ENCODE results near the gene CABP5. TPM values are rescaled to one million over a fixed set of nuclear protein-coding genes. Genes with fewer than 3 reads are reported as not detected.

Gene CABP5
- total RNA-seq, 6 experiments from 2014 or later = not detected

- H3K27me3 ChIP-seq = no peaks in the 10 kb centered on the region
- no peak overlapping the region for H3K4me3 ChIP-seq
These were observed 20.4 kb downstream of the CABP5 start for GRCh38 chr19:48023518-48023917.

GRCh38 chr19:48023011-48023410 is 20.9 kb downstream of the CABP5 start:
- Histone ChIP-seq H3K27me3 (no peaks in the 10 kb centered on the region), H3K4me3 (no peak overlapping the region), H3K27ac (no peak overlapping the region), H3K4me1 (no peaks in the 10 kb centered on the region), H3K36me3 (no peaks in the 10 kb centered on the region), H3K9me3 (no peaks in the 10 kb centered on the region)
- no peak for TF ChIP-seq POLR2A (IDR thresholded peaks at IDR 0.05)
- TF ChIP-seq, protein P1, sequence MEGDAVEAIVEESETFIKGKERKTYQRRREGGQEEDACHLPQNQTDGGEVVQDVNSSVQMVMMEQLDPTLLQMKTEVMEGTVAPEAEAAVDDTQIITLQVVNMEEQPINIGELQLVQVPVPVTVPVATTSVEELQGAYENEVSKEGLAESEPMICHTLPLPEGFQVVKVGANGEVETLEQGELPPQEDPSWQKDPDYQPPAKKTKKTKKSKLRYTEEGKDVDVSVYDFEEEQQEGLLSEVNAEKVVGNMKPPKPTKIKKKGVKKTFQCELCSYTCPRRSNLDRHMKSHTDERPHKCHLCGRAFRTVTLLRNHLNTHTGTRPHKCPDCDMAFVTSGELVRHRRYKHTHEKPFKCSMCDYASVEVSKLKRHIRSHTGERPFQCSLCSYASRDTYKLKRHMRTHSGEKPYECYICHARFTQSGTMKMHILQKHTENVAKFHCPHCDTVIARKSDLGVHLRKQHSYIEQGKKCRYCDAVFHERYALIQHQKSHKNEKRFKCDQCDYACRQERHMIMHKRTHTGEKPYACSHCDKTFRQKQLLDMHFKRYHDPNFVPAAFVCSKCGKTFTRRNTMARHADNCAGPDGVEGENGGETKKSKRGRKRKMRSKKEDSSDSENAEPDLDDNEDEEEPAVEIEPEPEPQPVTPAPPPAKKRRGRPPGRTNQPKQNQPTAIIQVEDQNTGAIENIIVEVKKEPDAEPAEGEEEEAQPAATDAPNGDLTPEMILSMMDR (IDR thresholded peaks at IDR 0.05) = no peak
- 39% methylated on average over 2 of the region's 2 CpGs for WGBS (ENCODE audit: insufficient coverage, low coverage, low lambda C conversion rate, missing lambda C conversion rate)
- ATAC-seq (no peak), DNase-seq (no peak)
- intact Hi-C loops (cut with DNase I) = no loop called here

More at GRCh38 chr19:48023518-48023917, 20.4 kb downstream of the CABP5 start:
- DNase-seq (no peak), ATAC-seq (no peak)
- WGBS (ENCODE audit: insufficient coverage, low coverage, low lambda C conversion rate, missing lambda C conversion rate) = 57% methylated on average over 3 of the region's 3 CpGs
- Histone ChIP-seq H3K36me3 (no peaks in the 10 kb centered on the region), H3K4me1 (no peaks in the 10 kb centered on the region), H3K27ac (no peak overlapping the region), H3K9me3 (no peaks in the 10 kb centered on the region)
- TF ChIP-seq, protein P1 (IDR thresholded peaks at IDR 0.05) = no peak
- no peak for TF ChIP-seq POLR2A (IDR thresholded peaks at IDR 0.05)
- intact Hi-C loops (cut with DNase I) = no loop called here

DNA sequence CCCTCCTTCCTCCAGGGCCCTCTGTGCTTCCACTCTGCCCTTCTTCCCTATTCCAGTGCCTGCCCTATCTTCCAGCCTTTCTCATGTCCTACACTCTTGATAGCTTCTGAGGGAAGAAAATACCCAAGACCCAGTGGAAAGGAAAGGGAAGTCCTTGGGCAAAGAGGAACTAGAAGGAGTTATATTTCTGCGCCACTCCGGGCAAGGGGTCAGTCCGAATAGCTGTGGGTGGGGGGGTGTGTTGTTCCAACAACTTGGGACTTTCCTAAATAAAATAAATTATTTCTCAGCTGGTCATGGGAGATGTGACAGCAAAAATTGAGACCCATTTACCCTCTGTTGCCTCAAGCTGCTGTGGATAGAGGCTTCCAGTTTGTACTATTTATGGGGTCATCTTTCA is 23.2 kb downstream of the CABP5 start:
- ATAC-seq (no peak), DNase-seq (no peak)
- Histone ChIP-seq H3K9me3 (no peaks in the 10 kb centered on the region), H3K27ac (no peak overlapping the region), H3K4me1 (no peaks in the 10 kb centered on the region), H3K27me3 (no peaks in the 10 kb centered on the region), H3K36me3 (no peaks in the 10 kb centered on the region), H3K4me3 (no peak overlapping the region)
- WGBS (ENCODE audit: insufficient coverage, low coverage, low lambda C conversion rate, missing lambda C conversion rate) = 50% methylated on average over 3 of the region's 3 CpGs
- TF ChIP-seq POLR2A (IDR thresholded peaks at IDR 0.05) = no peak
- TF ChIP-seq, protein P1 (IDR thresholded peaks at IDR 0.05) = no peak
- intact Hi-C loops (cut with DNase I) = no loop called here

- Histone ChIP-seq H3K4me1 (no peaks in the 10 kb centered on the region), H3K9me3 (no peaks in the 10 kb centered on the region), H3K4me3 (no peak overlapping the region), H3K27me3 (no peaks in the 10 kb centered on the region), H3K27ac (no peak overlapping the region), H3K36me3 (no peaks in the 10 kb centered on the region)
- TF ChIP-seq POLR2A (IDR thresholded peaks at IDR 0.05) = no peak
- ATAC-seq = no peak
- whole genome bisulfite sequencing (ENCODE audit: insufficient coverage, low coverage, low lambda C conversion rate, missing lambda C conversion rate) = 69% methylated on average over 11 of the region's 11 CpGs
- intact Hi-C loops (cut with DNase I) = no loop called here
- DNase-seq = no peak
These were observed 32.7 kb downstream of the CABP5 start for GRCh38 chr19:48010932-48011758.

DNA sequence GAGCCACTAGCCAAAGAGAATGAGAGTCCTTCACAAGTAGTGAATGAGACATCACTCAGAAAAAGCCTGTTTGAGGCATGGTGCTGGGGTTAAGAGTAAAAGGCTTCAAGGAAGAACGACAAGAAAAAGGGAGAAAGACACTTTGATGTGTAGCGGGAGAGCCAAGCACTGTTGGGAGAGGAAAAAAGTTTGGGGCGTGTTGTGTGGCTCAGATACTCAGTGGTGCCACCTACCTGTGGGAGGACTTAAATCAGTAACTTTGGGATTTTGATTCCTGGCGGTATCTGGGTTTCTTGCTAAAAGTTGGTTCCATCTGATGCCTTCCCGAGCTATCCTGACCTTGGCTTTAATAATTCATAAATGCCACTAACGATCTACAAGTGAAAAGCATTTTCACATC is 37.1 kb downstream of the CABP5 start:
- TF ChIP-seq POLR2A (IDR thresholded peaks at IDR 0.05) = no peak
- TF ChIP-seq, protein P1 (IDR thresholded peaks at IDR 0.05) = no peak
- Histone ChIP-seq H3K4me1 (no peaks in the 10 kb centered on the region), H3K27me3 (no peaks in the 10 kb centered on the region), H3K27ac (no peak overlapping the region), H3K4me3 (no peak overlapping the region), H3K36me3 (no peaks in the 10 kb centered on the region), H3K9me3 (no peaks in the 10 kb centered on the region)
- ATAC-seq (no peak), DNase-seq (no peak)
- intact Hi-C loops (cut with DNase I) = no loop called here
- whole genome bisulfite sequencing (ENCODE audit: insufficient coverage, low coverage, low lambda C conversion rate, missing lambda C conversion rate) = 70% methylated on average over 6 of the region's 6 CpGs
